Retina (tissue), 1 donor: Measurements from ENCODE around the gene KRT38.

Experiments
- DNase-seq: peaks from one replicate; pipeline ENCODE4 v3.0.0-alpha.2; 2016

KRT38 gene

DNA sequence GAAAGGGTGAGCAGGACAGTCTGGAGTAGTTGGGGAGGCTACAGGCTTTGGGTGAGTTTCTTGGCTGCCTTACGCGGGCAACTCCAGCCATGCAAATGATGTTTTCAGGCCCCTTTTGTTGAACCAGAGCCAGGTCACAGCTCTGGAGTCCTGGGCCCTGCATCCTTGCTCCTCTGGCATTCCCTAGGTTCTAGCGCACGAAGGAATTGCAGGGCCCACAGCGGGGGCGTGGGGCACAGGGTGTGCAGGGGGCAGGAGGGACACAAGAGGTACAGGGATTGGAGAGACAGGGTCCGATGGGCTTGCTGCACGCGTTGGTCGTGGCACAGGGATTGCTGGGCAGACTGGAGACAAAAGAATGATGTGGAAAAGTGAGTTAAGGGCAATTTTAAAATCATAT is 47.0 kb downstream of the KRT38 start:
- DNase-seq: no peak

DNA sequence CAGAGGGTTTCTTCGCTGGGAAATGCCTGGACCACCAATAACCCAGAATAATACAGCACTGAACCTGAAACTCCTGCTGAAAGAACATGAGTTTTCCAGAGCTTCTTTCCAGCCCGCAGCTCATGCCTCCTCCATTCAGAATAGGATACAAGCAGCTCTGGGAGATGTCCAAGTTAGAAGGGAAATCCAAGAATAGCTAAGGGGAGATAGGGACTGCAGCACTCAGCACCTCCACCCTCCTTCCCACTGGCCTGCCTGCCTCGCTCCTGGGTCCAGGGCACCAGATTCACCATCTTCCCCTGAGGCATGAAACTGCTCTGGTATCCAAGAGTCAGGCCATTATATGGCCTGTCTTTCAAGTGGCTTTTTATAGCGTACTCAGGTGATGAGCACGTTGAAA is 47.5 kb downstream of the KRT38 start:
- no peak for DNase-seq

GRCh38 chr17:41392278-41392677 is 48.5 kb downstream of the KRT38 start:
- no peak for DNase-seq

- DNase-seq: no peak
Observed at GRCh38 chr17:41391535-41391934, 49.2 kb downstream of the KRT38 start.

DNA sequence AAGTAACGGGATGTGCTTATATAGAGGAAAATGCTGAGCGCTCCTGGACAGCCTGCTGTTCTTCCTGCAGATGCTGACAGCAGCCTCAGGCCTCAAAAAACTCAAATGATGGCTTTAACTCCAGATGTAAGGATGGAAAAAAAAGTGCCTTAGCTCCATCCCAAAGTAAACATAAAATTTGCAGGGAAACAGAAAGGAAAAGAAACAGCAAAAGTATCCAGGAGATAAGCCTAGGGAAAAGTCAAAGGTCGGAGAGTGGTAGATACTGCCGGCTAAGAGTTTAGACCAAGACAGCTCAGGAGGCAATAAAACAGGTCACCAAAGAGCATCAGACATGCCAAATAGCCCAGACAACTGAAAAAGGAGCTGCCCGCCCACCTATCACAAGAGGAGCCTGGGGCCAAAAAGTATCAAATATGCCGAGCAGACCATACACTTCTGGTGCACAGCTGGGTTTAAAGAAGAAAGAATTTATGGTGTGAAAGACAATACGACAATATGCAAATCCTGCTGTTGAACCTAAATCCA is 50.3 kb downstream of the KRT38 start:
- DNase-seq: no peak

- no peak for DNase-seq
Observed at GRCh38 chr17:41387670-41388069, 53.1 kb downstream of the KRT38 start.

GRCh38 chr17:41386227-41386626 is 54.6 kb downstream of the KRT38 start:
- DNase-seq: no peak
